Lower leg skin (tissue), 4 donors: Measurements from ENCODE around the gene SUCLG1. TPM values are rescaled to one million over a fixed set of nuclear protein-coding genes. Genes with fewer than 3 reads are reported as not detected.
A peak's percentile ranks its signal among the peaks of the same experiment; 100 is the strongest.

Experiments
- DNase-seq, 2 donors: peaks; one replicate each; pipeline ENCODE4 v3.0.0-alpha.2; 2019; ENCODE audit warnings: low spot score in 2 of 2
- H3K4me3 ChIP-seq: fragments of 200-600 bp; sonication (generic); 2 replicates; pipeline ENCODE4 v1.5.1; 2017; ENCODE audit warnings: mild to moderate bottlenecking, low read depth; ENCODE audit not compliant: poor library complexity, severe bottlenecking
- CTCF ChIP-seq, 3 donors: fragments of 450-650 bp; IDR thresholded peaks; one replicate each; pipeline ENCODE4 v1.5.1; 2016; ENCODE audit warnings: antibody characterized with exemption in 3 of 3, mild to moderate bottlenecking in 3 of 3, moderate library complexity in 2 of 3
- POLR2A ChIP-seq, 2 donors: fragments of 450-650 bp; IDR thresholded peaks; one replicate each; pipeline ENCODE4 v1.6.1; 2016 to 2017; ENCODE audit warnings: antibody characterized with exemption in 2 of 2, mild to moderate bottlenecking in 1 of 2, moderate library complexity in 1 of 2
- WGBS, 2 donors: methylation state at CpG; one replicate each; pipeline ENCODE4 v1.1.5; 2018; 5-methylcytosine and 5-hydroxymethylcytosine counted together
- intact Hi-C: fragments of 100-400 bp; cut with DNase I; formaldehyde crosslinking; loops from one replicate; pipeline ENCODE4 v1.15.0; 2023; ENCODE audit warnings: low total_unique reads
- total RNA-seq, 4 donors: library from RNA; depleted of rRNA; stranded (reverse); fragments of >200 nt; gene quantifications; one replicate each; pipeline ENCODE4 v1.1.0, GENCODE V29; 2016

Gene SUCLG1
- total RNA-seq, result 10 to 100 TPM; 47.7 to 83.8 (median 61.1) TPM

- WGBS, 2 donors, result 1% methylated on average over 31 to 37 of the region's 57 CpGs
- H3K4me3 ChIP-seq, result peak within 1 kb of the TSS; percentile 100
- TF ChIP-seq POLR2A (IDR thresholded peaks at IDR 0.05), result no peak
- TF ChIP-seq CTCF (IDR thresholded peaks at IDR 0.05), result no peak
- peak; percentile 84 to 97 for DNase-seq
- intact Hi-C loops, result no loop called here
These were observed at the start of gene SUCLG1 for GRCh38 chr2:84459018-84459943. SUCLG1 (minus strand) TSS chr2:84459280; CDS start chr2:84459269, 11 bp downstream.

- no peak for TF ChIP-seq CTCF (IDR thresholded peaks at IDR 0.05)
- TF ChIP-seq POLR2A (IDR thresholded peaks at IDR 0.05), result no peak
- no peak overlapping the region for H3K4me3 ChIP-seq
- intact Hi-C loops, result loop anchor here (10.0 kb wide), 1 partner anchor 387 kb away; the partner anchor contains the start of gene TRABD2A
- DNase-seq, result no peak
These were observed 39.2 kb upstream of the SUCLG1 start for GRCh38 chr2:84498150-84498799.

GRCh38 chr2:84497285-84497684 lies 38.2 kb upstream of the SUCLG1 start:
- DNase-seq, result no peak
- 86 to 92% methylated on average over 3 of the region's 3 CpGs for WGBS, 2 donors
- TF ChIP-seq CTCF (IDR thresholded peaks at IDR 0.05) (no peak), POLR2A (IDR thresholded peaks at IDR 0.05) (no peak)
- no peak overlapping the region for H3K4me3 ChIP-seq
- intact Hi-C loops, result loop anchor here (10.0 kb wide), 1 partner anchor 388 kb away; the partner anchor contains the start of gene TRABD2A

GRCh38 chr2:84496386-84496785 lies 37.3 kb upstream of the SUCLG1 start:
- TF ChIP-seq POLR2A (IDR thresholded peaks at IDR 0.05) (no peak), CTCF (IDR thresholded peaks at IDR 0.05) (no peak)
- intact Hi-C loops, result loop anchor here (10.0 kb wide), 1 partner anchor 388 kb away; the partner anchor contains the start of gene TRABD2A
- DNase-seq, result no peak
- H3K4me3 ChIP-seq, result no peak overlapping the region

GRCh38 chr2:84495539-84496146 lies 36.6 kb upstream of the SUCLG1 start:
- intact Hi-C loops, result loop anchor here (10.0 kb wide), 1 partner anchor 389 kb away; the partner anchor contains the start of gene TRABD2A
- DNase-seq, result no peak
- no peak overlapping the region for H3K4me3 ChIP-seq
- WGBS, 2 donors, result 24 to 26% methylated on average over 8 of the region's 8 CpGs
- no peak for TF ChIP-seq CTCF (IDR thresholded peaks at IDR 0.05)
- no peak for TF ChIP-seq POLR2A (IDR thresholded peaks at IDR 0.05)
